DMS 273 (cell line): ENCODE data around the gene SLC39A6.
"Not testable (repeated sequence)": the region's sequence is repeated elsewhere in the genome, so short reads cannot be mapped to it uniquely, and the experiment has no call there.

Source experiments
- DNase-seq: peaks from one replicate; lab custom pipeline; 2025; ENCODE audit not compliant: unreplicated experiment; lab: John Stamatoyannopoulos, UW

The SLC39A6 gene, protein sequence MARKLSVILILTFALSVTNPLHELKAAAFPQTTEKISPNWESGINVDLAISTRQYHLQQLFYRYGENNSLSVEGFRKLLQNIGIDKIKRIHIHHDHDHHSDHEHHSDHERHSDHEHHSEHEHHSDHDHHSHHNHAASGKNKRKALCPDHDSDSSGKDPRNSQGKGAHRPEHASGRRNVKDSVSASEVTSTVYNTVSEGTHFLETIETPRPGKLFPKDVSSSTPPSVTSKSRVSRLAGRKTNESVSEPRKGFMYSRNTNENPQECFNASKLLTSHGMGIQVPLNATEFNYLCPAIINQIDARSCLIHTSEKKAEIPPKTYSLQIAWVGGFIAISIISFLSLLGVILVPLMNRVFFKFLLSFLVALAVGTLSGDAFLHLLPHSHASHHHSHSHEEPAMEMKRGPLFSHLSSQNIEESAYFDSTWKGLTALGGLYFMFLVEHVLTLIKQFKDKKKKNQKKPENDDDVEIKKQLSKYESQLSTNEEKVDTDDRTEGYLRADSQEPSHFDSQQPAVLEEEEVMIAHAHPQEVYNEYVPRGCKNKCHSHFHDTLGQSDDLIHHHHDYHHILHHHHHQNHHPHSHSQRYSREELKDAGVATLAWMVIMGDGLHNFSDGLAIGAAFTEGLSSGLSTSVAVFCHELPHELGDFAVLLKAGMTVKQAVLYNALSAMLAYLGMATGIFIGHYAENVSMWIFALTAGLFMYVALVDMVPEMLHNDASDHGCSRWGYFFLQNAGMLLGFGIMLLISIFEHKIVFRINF

DNA sequence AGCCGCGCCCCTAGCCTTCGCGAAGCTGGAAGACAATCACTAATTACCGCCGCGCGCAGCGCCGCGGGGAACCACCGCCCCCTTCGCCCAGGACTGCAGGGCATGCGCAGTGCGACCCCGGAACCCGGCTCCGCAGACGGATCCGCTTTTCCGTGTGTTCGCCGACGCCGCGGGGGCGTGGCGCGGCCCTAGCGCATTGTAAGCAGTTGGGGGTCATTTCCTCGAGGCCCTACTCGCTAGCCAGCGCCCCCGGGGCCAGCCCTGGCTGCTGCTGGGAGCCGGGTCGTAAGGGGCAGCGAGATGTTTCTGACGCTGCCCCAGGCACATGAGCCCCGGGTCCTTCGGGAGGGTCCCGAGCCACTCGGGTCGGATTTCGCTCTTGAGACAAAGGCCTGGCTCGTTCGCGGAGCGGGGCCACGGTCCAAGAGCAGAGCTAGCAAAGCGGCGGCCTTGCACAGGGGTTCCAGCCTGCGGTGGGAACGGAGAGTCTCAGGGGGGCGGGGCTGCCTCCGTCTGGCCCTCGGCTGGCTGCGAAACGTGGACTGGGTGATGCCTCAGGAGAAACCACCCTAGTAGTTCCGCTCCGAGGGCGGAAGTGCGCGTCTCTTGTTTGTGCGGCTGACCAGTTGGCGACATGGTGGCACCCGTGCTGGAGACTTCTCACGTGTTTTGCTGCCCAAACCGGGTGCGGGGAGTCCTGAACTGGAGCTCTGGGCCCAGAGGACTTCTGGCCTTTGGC, at the start of gene SLC39A6, which contains the start of gene ELP2:
TSS of gene SLC39A6 (minus strand) at position 41 of the 739 bp plus-strand sequence. CDS start 2,333 bp downstream, outside the sequence.
TSS of gene ELP2 (plus strand) at position 600 of the 739 bp plus-strand sequence. CDS start at position 635, 35 bp downstream.
- DNase-seq: peak; percentile 99

DNA sequence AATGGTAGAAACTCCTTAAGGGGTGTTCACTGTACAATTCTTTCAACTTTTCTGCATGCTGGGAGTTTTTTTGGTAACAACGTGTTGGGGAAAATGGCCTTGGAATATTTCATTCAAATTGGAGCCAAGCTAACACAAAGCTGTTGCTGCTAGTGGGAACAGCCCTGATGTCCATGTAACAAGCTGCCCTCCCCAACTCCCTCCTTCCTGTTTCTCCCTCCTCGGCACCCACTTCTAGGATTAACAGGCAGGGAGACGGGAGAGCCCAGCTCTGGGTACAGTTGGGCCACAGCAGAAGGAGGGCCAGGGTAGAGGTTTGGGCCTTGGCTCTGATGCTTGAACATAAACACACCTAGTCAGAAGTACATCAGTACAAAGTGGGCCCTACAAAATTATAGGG, 48.8 kb upstream of the SLC39A6 start:
- no peak for DNase-seq

DNA sequence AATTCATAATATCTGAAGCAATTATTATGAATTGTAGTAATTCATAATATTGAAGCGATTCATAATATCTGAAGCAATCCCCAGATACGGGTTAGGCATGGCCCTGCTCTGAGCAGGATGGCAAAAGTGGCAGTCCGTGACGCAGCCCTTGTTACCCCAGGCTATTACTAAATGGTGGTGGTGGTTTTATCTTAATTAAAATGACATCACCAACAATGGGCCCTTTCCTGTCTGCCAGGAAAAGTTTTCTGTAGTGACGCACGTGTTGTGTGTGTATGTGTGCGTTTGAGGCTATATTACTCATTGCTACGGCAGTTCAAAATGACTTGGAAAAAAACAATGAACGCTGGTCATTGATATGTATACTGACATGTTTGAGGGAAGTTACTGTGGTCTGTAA, 47.6 kb upstream of the SLC39A6 start:
- DNase-seq: no peak

DNA sequence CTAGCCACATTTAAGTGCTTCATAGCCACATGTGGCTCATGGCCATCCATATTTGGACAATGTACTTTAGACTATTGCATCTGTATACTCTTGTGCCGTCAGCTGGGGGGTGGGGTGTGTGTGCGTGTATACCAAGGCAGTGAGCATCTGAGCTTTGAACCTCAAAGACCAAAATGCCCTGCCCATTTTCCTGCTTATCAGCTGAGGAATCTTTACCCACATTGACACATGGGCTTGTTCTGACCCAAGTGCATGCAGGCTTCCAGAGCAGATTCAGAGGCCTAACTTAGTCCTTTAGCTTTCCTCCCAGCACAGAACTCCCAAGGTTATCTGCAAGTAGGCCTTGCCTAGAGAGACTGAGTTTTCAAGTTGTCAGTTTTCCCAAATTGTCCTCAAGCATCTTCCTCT, 47.0 kb upstream of the SLC39A6 start:
- DNase-seq: no peak

DNA sequence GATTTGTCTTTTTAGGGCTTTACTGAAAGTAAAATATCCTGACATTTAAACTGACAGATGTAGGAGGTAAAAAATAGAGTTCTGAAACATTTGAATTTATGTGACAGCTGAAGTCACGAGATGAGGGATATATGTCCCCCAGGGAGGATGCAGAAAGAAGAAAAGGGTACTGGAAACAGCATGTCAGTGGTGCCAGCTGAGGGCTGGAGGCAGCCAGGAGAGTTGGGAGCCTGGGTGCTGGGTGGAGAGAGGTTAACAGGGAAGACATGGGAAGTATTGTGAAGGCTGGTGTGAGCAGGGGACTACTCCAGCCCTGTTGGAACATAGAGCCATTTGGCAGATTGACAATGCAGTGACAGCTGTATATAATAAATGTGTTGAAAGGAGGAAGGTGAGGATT, 46.3 kb upstream of the SLC39A6 start:
- DNase-seq: peak; percentile 20

DNA sequence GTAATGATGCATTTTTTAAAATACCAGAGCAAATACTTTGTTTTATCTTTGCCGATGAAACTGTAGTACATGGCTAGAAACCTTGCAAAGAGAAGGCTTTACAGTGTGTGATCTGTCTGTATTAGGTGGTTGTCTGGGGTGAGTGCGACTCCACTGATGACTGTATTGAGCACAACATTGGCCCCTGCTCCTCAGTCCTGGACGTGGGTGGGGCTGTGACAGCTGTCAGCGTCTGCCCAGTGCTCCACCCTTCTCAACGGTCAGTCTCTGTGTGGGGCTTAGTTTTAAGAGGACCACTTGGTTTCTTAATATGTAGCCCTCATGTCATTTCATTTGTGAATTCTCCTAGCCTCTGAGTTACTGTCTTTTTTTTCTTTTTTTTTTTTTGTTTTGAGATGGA, 40.8 kb upstream of the SLC39A6 start:
- no peak for DNase-seq

DNA sequence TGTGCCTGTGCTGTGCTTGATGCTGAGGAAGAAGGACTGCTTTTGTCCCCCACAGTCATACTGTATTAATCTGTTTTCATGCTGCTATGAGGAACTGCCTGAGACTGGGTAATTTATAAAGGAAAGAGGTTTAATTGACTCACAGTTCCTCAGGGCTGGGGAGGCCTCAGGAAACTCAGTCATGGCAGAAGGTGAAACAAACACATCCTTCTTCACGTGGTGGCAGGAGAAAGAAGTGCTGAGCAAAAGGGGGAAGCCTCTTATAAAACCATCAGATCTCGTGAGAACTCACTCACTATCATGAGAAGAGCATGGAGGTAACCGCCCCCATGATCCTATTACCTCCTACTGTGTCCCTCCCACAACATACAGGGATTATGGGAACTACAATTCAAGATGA, 39.2 kb upstream of the SLC39A6 start:
- DNase-seq: not testable (repeated sequence)

DNA sequence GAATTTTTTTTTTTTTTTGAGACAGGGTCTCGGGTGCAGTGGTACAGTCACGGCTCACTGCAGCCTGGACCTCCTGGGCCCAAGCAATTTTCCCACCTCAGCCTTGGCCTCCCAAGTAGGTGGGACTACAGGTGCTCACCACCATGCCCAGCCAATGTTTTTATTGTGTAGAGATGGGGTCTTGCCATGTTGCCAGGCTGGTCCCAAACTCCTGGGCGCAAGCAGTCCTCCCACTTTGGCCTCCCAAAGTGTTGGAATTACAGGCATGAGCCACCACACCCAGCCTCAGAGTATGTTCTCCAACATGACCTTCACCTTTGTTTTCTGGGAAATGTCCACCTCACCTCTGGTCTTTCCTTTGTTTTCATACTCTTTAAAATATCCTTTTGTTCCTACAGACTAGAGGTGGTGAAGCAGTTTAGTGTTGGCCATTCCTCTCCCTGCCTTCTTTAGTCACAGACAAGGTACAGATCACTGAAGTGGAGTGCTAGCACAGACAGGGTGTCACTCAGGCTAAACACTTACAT, 38.6 kb upstream of the SLC39A6 start:
- no peak for DNase-seq

DNA sequence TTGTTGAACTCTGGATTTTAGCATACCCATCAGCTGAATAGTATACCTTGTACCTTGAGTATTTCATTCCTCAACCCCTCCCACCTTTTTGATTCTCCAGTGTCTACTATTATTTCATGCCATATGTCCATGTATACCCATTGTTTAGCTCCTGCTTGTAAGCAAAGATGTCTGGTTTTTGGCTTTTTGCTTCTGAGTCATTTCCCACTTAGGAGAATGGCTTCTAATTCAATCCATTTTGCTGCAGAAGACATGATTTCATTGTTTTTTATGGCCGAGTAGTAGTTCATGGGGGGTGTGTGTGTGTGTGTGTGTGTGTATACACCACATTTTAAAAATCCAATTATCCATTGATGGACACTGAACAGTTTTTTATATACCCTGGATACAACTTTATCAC, 33.8 kb upstream of the SLC39A6 start:
- DNase-seq: no peak

DNA sequence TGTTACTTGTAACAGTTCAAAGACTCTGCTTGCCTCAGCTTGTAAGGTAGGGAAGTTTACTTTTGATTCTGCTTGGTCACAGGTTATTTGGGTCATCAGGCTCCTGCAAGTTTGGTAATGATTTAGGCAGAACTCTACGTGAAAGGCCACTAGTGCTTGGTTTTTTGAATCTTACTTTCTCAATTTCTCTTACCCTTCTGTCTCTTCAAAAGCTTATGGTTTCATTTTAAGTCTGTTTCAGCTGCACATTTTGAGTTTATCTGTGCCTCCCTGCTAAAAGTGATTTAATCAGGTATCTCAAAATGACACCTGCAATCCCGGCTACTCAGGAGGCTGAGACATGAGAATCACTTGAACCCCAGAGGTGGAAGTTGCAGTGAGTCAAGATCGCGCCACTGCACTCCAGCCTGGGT, 31.8 kb upstream of the SLC39A6 start:
- no peak for DNase-seq

DNA sequence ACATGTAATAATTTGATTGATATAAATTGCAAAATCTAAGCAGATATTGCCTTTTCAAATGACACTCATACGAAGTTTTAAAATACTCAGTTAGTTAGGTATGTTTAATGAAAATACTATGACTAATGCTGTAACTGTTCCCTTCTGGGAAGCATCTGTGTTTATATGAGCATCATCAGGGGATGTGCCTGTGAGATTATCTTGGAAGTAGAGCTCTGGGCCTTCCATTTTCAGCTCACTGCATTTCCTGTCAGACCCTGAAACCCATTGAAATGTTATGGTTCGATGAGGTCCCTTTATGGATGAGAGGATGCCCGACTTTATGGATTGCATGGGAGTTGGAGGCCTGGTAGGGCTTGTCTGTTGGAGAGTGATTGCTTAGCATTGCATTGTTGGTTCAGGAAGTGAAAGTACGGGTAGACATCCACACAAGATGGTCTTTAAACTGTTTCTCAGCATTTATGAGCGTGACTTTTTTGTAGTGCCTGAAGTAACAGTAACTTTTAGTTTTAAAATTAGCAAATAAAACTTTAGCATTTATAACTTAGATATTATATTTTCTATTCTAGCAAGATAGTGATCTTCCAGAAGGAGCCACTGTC, 29.2 kb upstream of the SLC39A6 start:
- DNase-seq: no peak

DNA sequence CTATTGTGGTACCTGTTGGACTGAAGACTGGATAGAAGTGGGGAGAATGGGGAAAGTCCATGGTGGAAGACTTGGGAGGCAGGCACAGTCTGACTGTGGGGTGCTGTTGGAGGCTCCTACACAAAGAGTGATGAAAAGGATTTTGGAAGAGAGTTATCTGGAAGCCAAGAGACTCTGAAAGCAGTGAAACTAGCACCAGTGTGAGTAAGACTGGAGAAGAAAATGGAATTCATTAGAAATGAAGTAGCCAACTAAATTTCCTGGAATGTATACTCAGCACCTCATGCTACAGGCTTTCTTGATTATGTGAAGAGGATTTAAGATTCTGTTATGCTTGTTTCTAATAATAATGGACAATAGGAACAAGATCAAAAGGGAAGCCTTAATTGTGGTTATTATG, 28.3 kb upstream of the SLC39A6 start:
- no peak for DNase-seq

DNA sequence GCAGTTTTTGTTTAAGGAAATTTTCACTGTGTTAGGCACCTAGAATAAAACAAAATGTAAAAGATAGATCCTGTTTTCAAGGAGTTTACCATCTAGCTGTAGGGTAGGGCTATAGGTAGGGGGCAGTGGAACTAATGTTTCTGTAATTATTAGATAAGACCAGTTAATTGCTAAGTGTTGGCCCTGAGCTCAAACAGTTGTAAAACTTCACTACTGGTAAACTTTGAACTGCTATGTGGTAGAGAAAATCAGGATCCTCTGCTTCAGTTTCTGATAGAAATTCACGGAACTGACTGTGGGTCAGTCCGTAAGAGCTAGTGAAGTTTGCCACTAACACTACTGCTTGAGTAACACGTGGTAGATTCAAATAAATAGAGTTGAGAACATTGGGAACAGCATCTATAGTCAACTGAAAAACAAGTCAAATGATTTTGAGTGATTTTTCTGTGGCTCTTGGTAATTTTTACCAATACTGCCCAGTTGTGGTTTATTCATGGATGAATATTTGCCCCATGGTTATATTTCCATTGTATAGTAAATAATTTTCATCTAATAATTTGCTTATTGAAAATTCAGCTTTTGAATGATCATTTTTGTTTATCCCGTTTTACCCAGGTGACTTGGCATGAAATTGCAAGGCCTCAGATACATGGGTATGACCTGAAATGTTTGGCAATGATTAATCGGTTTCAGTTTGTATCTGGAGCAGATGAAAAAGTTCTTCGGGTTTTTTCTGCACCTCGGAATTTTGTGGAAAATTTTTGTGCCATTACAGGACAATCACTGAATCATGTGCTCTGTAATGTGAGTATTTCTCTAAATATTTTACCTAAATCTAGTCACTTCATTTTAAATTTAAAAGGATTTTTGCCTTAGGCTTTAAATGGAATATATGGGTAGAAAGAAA, 27.0 kb upstream of the SLC39A6 start:
- DNase-seq: no peak

DNA sequence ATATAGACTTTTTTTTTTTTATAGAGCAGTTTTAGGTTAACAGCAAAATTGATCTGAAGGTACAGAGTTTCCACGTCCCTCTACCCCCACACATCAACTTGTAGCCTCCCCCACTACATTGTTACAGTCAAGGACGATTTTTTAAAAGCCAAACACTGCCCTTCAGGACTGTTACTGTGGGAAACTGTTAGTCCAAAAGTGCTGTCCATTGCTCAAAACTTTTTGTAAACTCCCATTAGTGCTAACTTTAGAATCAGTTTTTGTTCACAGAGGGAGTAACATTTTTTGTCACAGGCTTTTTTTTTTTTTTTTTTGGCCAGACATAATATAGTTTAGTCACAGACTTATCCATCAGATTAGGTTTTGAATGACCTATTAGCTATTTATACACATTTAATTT, 24.6 kb upstream of the SLC39A6 start:
- no peak for DNase-seq

DNA sequence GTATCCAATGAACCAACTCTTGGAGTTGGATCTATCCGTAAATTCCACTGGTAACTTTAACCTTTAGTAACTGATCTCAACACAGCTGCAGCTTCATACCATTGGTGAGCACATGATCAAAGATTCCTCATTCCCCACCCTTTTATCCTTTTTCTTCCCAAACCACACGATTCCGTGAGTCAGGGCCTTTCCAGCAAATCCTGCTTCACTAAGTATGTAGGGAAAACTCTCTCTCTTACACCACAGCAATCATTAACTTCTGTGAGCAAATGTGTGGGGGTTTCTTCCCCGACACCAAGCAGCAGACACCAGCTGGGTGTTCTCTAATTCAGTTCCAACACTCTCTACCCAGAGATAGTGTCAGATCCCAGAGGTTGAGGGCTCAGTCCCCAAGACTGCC, 24.1 kb upstream of the SLC39A6 start:
- DNase-seq: no peak

DNA sequence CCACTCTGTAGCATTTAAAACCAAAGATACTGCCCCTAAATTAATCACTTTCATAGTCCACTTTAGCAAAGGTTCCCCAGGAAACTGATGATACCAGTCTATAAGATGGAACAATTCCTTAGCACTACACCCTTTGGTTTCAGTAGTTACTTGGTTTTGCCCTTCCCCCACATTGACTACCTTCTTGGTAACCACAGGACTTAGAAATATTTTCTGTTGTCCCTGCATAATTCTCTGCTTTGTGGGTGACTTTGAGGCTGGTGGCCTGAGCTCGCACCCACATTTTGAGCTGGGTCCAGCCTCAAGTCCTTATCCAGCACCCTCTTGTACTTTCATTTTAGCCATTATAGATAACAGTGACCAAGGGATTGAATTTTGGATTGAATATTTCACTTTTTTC, 23.6 kb upstream of the SLC39A6 start:
- no peak for DNase-seq

DNA sequence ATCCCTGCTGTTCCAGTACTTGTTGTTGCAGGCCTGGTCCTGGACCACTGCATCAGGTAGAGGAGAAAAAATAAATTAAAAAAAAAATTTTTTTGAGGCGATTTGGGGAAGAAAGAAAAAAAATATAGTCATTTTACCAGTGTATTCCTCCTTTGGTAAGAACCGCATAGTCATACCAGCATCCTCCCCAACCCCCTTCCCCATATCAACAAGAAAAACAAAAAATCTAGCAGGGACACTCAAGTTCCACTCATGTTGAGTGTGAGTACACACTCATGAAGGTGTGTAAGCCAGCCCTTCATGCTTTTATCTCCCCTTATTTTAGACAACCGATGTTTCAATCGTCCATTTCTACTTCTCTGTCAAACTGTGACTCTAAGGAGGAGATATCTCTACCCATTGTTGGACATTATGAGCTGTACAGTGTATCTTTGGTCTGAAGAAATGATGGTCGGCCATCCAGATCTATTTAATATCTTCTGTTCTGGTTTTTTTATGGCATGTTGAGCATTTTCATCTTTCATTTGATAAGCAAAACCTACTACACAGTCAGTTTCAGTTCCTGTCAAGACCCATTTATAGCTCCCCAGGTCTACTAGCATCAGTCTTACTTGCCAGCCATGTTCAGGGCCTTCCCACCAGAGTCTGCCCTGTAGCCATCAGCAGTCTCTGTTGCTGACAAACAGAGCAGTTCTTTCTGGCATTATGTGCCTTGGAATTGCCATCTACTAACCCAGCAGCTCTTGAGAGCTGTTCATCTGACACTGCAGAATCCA, 20.6 kb upstream of the SLC39A6 start:
- no peak for DNase-seq

DNA sequence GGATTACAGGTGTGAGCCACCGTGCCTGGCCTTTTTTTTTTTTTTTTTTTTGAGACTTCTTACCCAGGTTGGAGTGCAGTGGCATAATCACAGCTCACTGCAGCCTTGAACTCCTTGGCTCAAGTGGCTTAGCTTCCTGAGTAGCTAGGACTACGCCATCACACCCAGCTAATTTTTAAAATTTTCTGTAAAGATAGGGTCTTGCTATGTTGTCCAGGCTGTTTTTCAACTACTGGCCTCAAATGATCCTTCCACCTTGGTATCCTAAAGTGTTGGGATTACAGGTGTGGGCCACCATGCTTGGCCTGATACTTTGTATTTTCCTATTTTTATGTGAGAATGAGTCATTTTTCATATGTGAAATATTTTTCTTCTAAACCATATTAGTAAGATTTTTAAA, 14.3 kb upstream of the SLC39A6 start:
- no peak for DNase-seq

DNA sequence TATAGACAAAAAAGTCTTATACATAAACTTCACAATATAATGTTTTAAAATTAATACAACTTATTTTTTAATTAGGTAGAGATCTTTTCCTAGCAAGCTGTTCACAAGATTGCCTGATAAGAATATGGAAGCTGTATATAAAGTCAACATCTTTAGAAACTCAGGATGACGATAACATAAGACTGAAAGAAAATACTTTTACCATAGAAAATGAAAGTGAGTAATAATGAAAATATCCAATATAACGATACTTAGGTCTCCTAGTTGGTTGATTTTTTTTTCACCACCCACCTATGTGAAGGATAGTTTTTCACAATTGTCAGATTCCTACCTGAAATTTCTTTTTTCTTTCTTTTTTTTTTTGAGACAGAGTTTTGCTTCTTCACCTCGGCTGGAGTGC, 13.6 kb upstream of the SLC39A6 start:
- DNase-seq: no peak
